Choroid plexus epithelial cell (primary cell): ENCODE measurements around the gene MRPS18A.
A peak's percentile ranks its signal among the peaks of the same experiment; 100 is the strongest.
"Not testable (repeated sequence)": the region's sequence is repeated elsewhere in the genome, so short reads cannot be mapped to it uniquely, and the experiment has no call there.

Experiments used
- DNase-seq: peaks from one replicate; pipeline ENCODE4 v3.0.0-alpha.2; 2010; ENCODE audit warnings: low read depth
- H3K4me3 ChIP-seq: 2 replicates; pipeline ENCODE4 v1.5.1; 2011; ENCODE audit warnings: low read depth, mild to moderate bottlenecking, control low read depth, low read length, moderate library complexity
- TF ChIP-seq, protein P1 (sequence below): conservative IDR thresholded peaks from 2 replicates; pipeline ENCODE4 v1.5.1; 2011; ENCODE audit warnings: low read depth, mild to moderate bottlenecking, control low read depth, inconsistent platforms, low read length, moderate library complexity

Gene MRPS18A

DNA sequence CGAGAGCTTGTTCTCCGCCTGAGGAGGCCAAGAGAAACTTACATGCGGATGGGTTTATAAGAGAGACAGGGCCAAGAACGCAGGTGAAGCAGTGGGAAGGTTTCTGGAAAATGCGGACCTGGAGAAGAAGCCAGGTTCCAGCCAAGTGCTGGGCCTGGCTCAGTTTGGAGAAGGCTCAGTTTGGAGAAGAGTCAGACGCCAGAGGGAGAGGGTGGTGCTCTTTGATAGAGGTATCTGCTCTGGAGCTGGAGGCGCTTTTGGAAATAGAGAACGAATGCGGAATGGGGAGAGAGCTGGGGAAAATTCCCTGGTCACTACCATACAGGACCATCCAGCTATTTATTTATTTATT is 42.0 kb downstream of the MRPS18A start:
- TF ChIP-seq, protein P1, sequence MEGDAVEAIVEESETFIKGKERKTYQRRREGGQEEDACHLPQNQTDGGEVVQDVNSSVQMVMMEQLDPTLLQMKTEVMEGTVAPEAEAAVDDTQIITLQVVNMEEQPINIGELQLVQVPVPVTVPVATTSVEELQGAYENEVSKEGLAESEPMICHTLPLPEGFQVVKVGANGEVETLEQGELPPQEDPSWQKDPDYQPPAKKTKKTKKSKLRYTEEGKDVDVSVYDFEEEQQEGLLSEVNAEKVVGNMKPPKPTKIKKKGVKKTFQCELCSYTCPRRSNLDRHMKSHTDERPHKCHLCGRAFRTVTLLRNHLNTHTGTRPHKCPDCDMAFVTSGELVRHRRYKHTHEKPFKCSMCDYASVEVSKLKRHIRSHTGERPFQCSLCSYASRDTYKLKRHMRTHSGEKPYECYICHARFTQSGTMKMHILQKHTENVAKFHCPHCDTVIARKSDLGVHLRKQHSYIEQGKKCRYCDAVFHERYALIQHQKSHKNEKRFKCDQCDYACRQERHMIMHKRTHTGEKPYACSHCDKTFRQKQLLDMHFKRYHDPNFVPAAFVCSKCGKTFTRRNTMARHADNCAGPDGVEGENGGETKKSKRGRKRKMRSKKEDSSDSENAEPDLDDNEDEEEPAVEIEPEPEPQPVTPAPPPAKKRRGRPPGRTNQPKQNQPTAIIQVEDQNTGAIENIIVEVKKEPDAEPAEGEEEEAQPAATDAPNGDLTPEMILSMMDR = no peak
- no peak for DNase-seq
- peak overlapping the region; percentile 65 for H3K4me3 ChIP-seq

DNA sequence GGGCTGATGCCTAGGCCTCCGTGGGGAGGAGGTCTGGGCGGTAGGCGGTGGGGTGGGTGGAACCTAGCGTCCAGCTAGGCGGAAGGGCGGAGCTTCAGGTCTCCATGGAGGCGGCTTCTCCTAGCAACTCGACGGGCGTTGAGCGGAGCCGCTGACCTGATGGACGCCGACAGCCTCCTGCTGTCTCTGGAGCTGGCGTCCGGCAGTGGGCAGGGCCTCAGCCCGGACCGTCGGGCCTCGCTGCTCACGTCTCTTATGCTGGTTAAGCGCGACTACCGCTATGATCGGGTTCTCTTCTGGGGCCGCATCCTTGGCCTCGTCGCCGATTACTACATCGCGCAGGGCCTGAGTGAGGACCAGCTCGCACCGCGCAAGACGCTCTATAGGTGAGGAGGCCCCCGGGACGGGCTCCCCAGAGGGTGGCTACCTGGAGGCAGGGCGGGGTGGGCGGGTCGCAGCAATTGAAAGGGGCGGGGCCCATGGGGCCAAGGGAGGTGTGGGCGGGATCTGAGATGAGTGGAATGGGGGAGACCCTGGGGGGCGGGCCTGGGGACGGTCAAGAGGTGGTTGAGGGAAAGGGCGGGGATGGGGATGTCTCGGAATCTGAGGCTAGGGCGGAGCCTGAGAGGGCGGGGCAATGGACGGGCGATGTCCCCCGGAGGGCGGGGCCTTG is 42.5 kb downstream of the MRPS18A start, which contains the start of gene RSPH9:
Gene RSPH9, plus strand, starts transcription at position 97 of the 673 bp plus-strand sequence. Its CDS starts 63 bp downstream, at position 160.
- peak within 1 kb of the TSS; percentile 65 for H3K4me3 ChIP-seq
- TF ChIP-seq, protein P1 = no peak
- DNase-seq = peak; percentile 90

GRCh38 chr6:43639984-43640800 is 47.4 kb downstream of the MRPS18A start:
- DNase-seq = no peak
- no peak overlapping the region for H3K4me3 ChIP-seq
- TF ChIP-seq, protein P1 = no peak

DNA sequence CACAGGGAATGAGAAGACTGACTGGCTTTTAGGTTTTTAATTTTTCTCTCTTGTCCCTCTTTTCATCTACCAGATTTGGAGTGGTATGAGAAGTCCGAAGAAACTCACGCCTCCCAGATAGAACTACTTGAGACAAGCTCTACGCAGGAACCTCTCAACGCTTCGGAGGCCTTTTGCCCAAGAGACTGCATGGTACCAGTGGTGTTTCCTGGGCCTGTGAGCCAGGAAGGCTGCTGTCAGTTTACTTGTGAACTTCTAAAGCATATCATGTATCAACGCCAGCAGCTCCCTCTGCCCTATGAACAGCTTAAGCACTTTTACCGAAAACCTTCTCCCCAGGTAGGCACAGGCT is 51.3 kb downstream of the MRPS18A start:
- TF ChIP-seq, protein P1 = no peak
- peak overlapping the region; percentile 89 for H3K4me3 ChIP-seq
- DNase-seq = peak; percentile 39

- TF ChIP-seq, protein P1 = no peak
- H3K4me3 ChIP-seq = peak within 1 kb of the TSS; percentile 89
- DNase-seq = peak; percentile 69
Observed at GRCh38 chr6:43635387-43636307, 51.9 kb downstream of the MRPS18A start, which contains the start of gene MAD2L1BP. TSS of gene MAD2L1BP (plus strand) at chr6:43635840. CDS start at chr6:43635876, 36 bp downstream.

GRCh38 chr6:43634702-43635303 is 52.8 kb downstream of the MRPS18A start:
- no peak for DNase-seq
- TF ChIP-seq, protein P1 = no peak
- no peak overlapping the region for H3K4me3 ChIP-seq

DNA sequence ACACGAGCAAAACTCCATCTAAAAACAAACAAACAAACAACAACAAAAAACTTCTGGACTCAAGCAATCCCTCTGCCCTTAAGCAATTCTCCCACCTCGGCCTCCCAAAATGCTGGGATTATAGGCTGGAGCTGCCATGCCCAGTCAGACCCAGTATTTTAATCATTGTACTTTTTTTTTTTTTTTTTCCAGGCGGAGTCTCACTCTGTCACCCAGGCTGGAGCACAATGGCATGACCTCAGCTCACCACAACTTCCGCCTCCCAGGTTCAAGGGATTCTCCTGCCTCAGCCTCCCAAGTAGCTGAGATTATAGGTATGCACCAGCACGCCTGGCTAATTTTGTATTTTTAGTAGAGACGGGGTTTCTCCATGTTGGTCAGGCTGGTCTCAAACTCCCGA is 54.6 kb downstream of the MRPS18A start:
- DNase-seq, H3K4me3 ChIP-seq: not testable (repeated sequence)
